HCT116 (cell line): ENCODE results near the gene CSGALNACT2. TPM values are rescaled to one million over a fixed set of nuclear protein-coding genes. Genes with fewer than 3 reads are reported as not detected.

Experiments used
- ATAC-seq: fragments of 200-7000 bp; cut with Tn5 transposase; 2 replicates; pipeline ENCODE4 v1.9.1; 2020; ENCODE audit warnings: mild to moderate bottlenecking, moderate library complexity
- BruUV-seq: library from RNA; stranded (reverse); fragments of 400-500 nt; replicated peaks from 2 replicates; lab custom pipeline; 2021; lab: Mats Ljungman, UMichigan
- CTCF ChIA-PET: fragments of 300-600 bp; sonication (Branson Sonifier 250); formaldehyde crosslinking; loops from one replicate; lab custom pipeline; 2021; ENCODE audit warnings: antibody characterized with exemption; lab: Charles Lee
- POLR2A ChIA-PET: fragments of 300-600, 350-600 bp; sonication (Branson Sonifier 250); formaldehyde crosslinking; loops from one replicate; lab custom pipeline; 2021; ENCODE audit warnings: antibody characterized with exemption; lab: Charles Lee
- RAD21 ChIA-PET, 2 experiments: fragments of 300-600 bp; sonication (Branson Sonifier 250); formaldehyde crosslinking; loops; one replicate each; lab custom pipeline; 2023; ENCODE audit warnings: low total read pairs in 2 of 2; ENCODE audit not compliant: uncharacterized antibody in 2 of 2, unreplicated experiment in 2 of 2, low non-redundant PET in 1 of 2; lab: Charles Lee
- DNase-seq: peaks from one replicate; pipeline ENCODE4 v3.0.0-alpha.2; 2010; ENCODE audit warnings: low read depth, low spot score
- H2AFZ ChIP-seq: fragments of 200-600 bp; shearing (Covaris generic), sonication (generic); 2 replicates; pipeline ENCODE4 v1.6.1; 2017; ENCODE audit warnings: low read depth, mixed run types, mixed read lengths, antibody characterized with exemption, low read length; ENCODE audit not compliant: poor library complexity, severe bottlenecking
- H3K27ac ChIP-seq: 2 replicates; pipeline ENCODE4 v1.5.1; 2012; ENCODE audit warnings: low read depth, low read length
- H3K27me3 ChIP-seq: fragments of 200-600 bp; sonication (generic); 2 replicates; pipeline ENCODE4 v1.6.1; 2016; ENCODE audit warnings: mixed run types, low read length, mixed read lengths; ENCODE audit not compliant: insufficient read depth
- H3K36me3 ChIP-seq, 2 experiments: fragments of 200-500 bp in 1 of 2; fragments of 200-600 bp in 1 of 2; sonication (Bioruptor generic) in 1 of 2; sonication (generic) in 1 of 2; 2 replicates each; pipeline versions ENCODE4 v1.5.1 to v1.6.1; 2014 to 2016; ENCODE audit warnings: low read length in 2 of 2, inconsistent platforms in 1 of 2, mixed read lengths in 1 of 2, mixed run types in 1 of 2; ENCODE audit not compliant: insufficient read depth in 2 of 2, control insufficient read depth in 1 of 2
- H3K4me1 ChIP-seq, 2 experiments: fragments of 200-600 bp in 1 of 2; sonication (generic) in 1 of 2; 2 replicates each; pipeline versions ENCODE4 v1.5.1 to v1.6.1; 2012 to 2017; ENCODE audit warnings: low read length in 2 of 2, inconsistent platforms in 1 of 2, mild to moderate bottlenecking in 1 of 2, mixed read lengths in 1 of 2, mixed run types in 1 of 2, moderate library complexity in 1 of 2; ENCODE audit not compliant: insufficient read depth in 2 of 2, control insufficient read depth in 1 of 2
- H3K4me2 ChIP-seq: fragments of 200-600 bp; sonication (generic); 2 replicates; pipeline ENCODE4 v1.6.1; 2017; ENCODE audit warnings: mixed run types, low read length, mixed read lengths
- H3K4me3 ChIP-seq, 2 experiments: fragments of 200-600 bp in 1 of 2; sonication (generic) in 1 of 2; replicated peaks in 1 of 2; 2 replicates each; pipeline ENCODE4 v1.5.1; 2011 to 2016; ENCODE audit warnings: low read length in 2 of 2, control low read depth in 1 of 2, low read depth in 1 of 2, mild to moderate bottlenecking in 1 of 2, mixed read lengths in 1 of 2, mixed run types in 1 of 2
- H3K79me2 ChIP-seq: fragments of 200-600 bp; sonication (generic); 2 replicates; pipeline ENCODE4 v1.6.1; 2017; ENCODE audit warnings: mild to moderate bottlenecking, mixed run types, low read length, moderate library complexity, mixed read lengths; ENCODE audit not compliant: insufficient read depth
- H3K9ac ChIP-seq: fragments of 200-600 bp; sonication (generic); 2 replicates; pipeline ENCODE4 v1.6.1; 2016; ENCODE audit warnings: low read length, mixed read lengths
- H3K9me2 ChIP-seq: fragments of 200-600 bp; sonication (generic), shearing (Covaris generic); 2 replicates; pipeline ENCODE4 v1.6.1; 2017; ENCODE audit warnings: mixed run types, mild to moderate bottlenecking, moderate library complexity; ENCODE audit not compliant: insufficient read depth
- H3K9me3 ChIP-seq, 2 experiments: fragments of 200-500 bp in 1 of 2; fragments of 200-600 bp in 1 of 2; sonication (Bioruptor generic) in 1 of 2; sonication (generic) in 1 of 2; 2 replicates each; pipeline ENCODE4 v1.6.1; 2014 to 2017; ENCODE audit warnings: low read length in 2 of 2, mixed read lengths in 2 of 2, inconsistent platforms in 1 of 2, low read depth in 1 of 2, mild to moderate bottlenecking in 1 of 2, mixed run types in 1 of 2, moderate library complexity in 1 of 2; ENCODE audit not compliant: control insufficient read depth in 1 of 2, insufficient read depth in 1 of 2
- H4K20me1 ChIP-seq: fragments of 200-600 bp; sonication (generic), shearing (Covaris generic); 2 replicates; pipeline ENCODE4 v1.6.1; 2017; ENCODE audit warnings: mixed run types, mild to moderate bottlenecking, moderate library complexity; ENCODE audit not compliant: insufficient read depth
- CBX3 ChIP-seq: IDR thresholded peaks from 2 replicates; pipeline ENCODE4 v1.6.1; 2012; ENCODE audit warnings: low read depth
- CEBPB ChIP-seq: IDR thresholded peaks from 2 replicates; pipeline ENCODE4 v1.6.1; 2012; ENCODE audit warnings: low read depth
- EGR1 ChIP-seq: IDR thresholded peaks from 2 replicates; pipeline ENCODE4 v1.6.1; 2012; ENCODE audit warnings: low read depth
- ELF1 ChIP-seq: IDR thresholded peaks from 2 replicates; pipeline ENCODE4 v1.6.1; 2012; ENCODE audit warnings: low read depth, borderline replicate concordance
- EZH2 ChIP-seq: fragments of 200-600 bp; sonication (generic); IDR thresholded peaks from 2 replicates; pipeline ENCODE4 v1.6.1; 2017; ENCODE audit warnings: antibody characterized with exemption, mixed run types
- EZH2phosphoT487 ChIP-seq: fragments of 200-600 bp; IDR thresholded peaks from 2 replicates; pipeline ENCODE4 v1.6.1; 2018; ENCODE audit warnings: antibody characterized with exemption, borderline replicate concordance
- FOSL1 ChIP-seq: IDR thresholded peaks from 2 replicates; pipeline ENCODE4 v1.6.1; 2012; ENCODE audit warnings: low read depth
- POLR2AphosphoS5 ChIP-seq: IDR thresholded peaks from 2 replicates; pipeline ENCODE4 v1.6.1; 2011; ENCODE audit warnings: mild to moderate bottlenecking, low read depth, low read length, moderate library complexity
- SIN3A ChIP-seq: IDR thresholded peaks from 2 replicates; pipeline ENCODE4 v1.6.1; 2012; ENCODE audit warnings: low read depth
- SP1 ChIP-seq: IDR thresholded peaks from 2 replicates; pipeline ENCODE4 v1.6.1; 2012; ENCODE audit warnings: low read depth
- SRF ChIP-seq: IDR thresholded peaks from 2 replicates; pipeline ENCODE4 v1.6.1; 2012; ENCODE audit warnings: low read depth
- YY1 ChIP-seq: IDR thresholded peaks from 2 replicates; pipeline ENCODE4 v1.6.1; 2011; ENCODE audit warnings: low read length, low read depth, moderate library complexity, mild to moderate bottlenecking; ENCODE audit not compliant: insufficient replicate concordance; ENCODE audit errors: extremely low read depth
- ZFX ChIP-seq: fragments of 450-650 bp; IDR thresholded peaks from 2 replicates; pipeline ENCODE4 v1.6.1; 2017
- ZNF274 ChIP-seq: fragments of 200-500 bp; sonication (Bioruptor generic); IDR thresholded peaks from 2 replicates; pipeline ENCODE4 v1.6.1; 2014; ENCODE audit warnings: mild to moderate bottlenecking, low read depth, low read length, inconsistent platforms
- intact Hi-C: fragments of 100-400 bp; cut with micrococcal nuclease; formaldehyde crosslinking; loops from 2 replicates; pipeline ENCODE4 v1.10.0; 2022
- total RNA-seq: library from RNA; stranded (reverse); gene quantifications from one replicate; pipeline ENCODE4 v1.2.1, GENCODE V29; 2021; ENCODE audit not compliant: unreplicated experiment
- TF ChIP-seq, protein P1 (sequence below): IDR thresholded peaks from 2 replicates; pipeline ENCODE4 v1.6.1; 2011; ENCODE audit warnings: mild to moderate bottlenecking, low read length, moderate library complexity; ENCODE audit not compliant: insufficient replicate concordance; ENCODE audit errors: extremely low read depth
- TF ChIP-seq, protein P2 (sequence below): IDR thresholded peaks from 2 replicates; pipeline ENCODE4 v1.6.1; 2012; ENCODE audit warnings: low read depth

The CSGALNACT2 gene
- total RNA-seq, 1 experiment from 2014 or later, result 9.9 TPM

DNA sequence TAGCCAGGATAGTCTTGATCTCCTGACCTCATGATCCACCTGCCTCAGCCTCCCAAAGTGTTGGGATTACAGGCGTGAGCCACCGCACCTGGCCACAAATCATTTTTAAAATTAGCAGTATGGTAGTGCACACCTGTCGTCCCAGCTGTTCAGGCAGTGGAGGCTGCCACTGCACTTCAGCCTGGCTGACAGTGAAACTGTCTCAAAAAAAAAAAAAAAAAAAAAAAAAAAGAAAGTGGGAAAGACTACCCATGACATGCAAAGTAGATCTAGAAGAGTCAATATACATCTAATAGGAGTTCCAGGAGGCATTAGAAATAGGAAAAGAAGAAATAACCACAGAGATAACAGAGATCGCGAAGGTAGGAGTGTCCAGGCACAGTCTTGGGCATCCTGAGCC, 3.2 kb downstream of the CSGALNACT2 start:
- no peaks in the 10 kb centered on the region for H3K9me2 ChIP-seq
- intact Hi-C loops, result loop anchor here (10.0 kb wide), 1 partner anchor 63 kb away; no protein-coding TSS in a partner anchor
- H3K4me3 ChIP-seq, result no peak overlapping the region
- TF ChIP-seq, protein P1, sequence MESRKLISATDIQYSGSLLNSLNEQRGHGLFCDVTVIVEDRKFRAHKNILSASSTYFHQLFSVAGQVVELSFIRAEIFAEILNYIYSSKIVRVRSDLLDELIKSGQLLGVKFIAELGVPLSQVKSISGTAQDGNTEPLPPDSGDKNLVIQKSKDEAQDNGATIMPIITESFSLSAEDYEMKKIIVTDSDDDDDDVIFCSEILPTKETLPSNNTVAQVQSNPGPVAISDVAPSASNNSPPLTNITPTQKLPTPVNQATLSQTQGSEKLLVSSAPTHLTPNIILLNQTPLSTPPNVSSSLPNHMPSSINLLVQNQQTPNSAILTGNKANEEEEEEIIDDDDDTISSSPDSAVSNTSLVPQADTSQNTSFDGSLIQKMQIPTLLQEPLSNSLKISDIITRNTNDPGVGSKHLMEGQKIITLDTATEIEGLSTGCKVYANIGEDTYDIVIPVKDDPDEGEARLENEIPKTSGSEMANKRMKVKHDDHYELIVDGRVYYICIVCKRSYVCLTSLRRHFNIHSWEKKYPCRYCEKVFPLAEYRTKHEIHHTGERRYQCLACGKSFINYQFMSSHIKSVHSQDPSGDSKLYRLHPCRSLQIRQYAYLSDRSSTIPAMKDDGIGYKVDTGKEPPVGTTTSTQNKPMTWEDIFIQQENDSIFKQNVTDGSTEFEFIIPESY, result no peak
- TF ChIP-seq CBX3 (no peak), EGR1 (no peak), POLR2AphosphoS5 (no peak), FOSL1 (no peak), EZH2phosphoT487 (no peak)
- H3K4me1 ChIP-seq, result peaks cover 3 to 16% of the 10 kb centered on the region in 2 experiments; a peak in 3 of 4 replicates
- no peak overlapping the region for H3K9ac ChIP-seq
- POLR2A ChIA-PET, result no interaction called here
- DNase-seq (no peak), ATAC-seq (no peak)
- no peaks in the 10 kb centered on the region for H3K27me3 ChIP-seq
- CTCF ChIA-PET, result no interaction called here
- H3K9me3 ChIP-seq, result no peaks in the 10 kb centered on the region
- no peaks in the 10 kb centered on the region for H4K20me1 ChIP-seq
- H3K79me2 ChIP-seq, result peaks cover 65% of the 10 kb centered on the region
- H3K27ac ChIP-seq, result no peak overlapping the region
- no peaks in the 10 kb centered on the region for H3K36me3 ChIP-seq
- BruUV-seq, result no TSS peak
- no peak overlapping the region for H2AFZ ChIP-seq
- RAD21 ChIA-PET, result no interaction called here
- no peak overlapping the region for H3K4me2 ChIP-seq

DNA sequence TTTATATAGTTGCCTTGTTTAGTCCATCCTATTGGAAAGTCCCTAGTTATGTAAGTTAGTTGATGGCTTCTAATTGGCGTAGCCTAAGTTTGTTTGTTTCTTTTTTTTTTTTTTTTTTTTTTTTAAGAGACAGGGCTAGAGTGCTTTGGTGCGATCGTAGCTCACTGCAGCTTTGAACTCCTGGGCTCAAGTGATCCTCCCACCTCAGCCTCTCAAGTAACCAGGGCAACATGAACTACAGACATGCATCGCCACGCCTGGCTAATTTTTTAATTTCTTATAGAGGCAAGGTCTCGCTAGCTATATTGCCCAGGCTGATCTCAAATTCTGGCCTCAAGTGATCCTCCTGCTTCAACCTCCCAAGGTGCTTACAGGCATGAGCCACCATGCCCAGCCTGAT, 7.1 kb downstream of the CSGALNACT2 start:
- CTCF ChIA-PET, result no interaction called here
- H3K4me1 ChIP-seq, result no peaks in the 10 kb centered on the region
- H3K9ac ChIP-seq, result no peak overlapping the region
- TF ChIP-seq FOSL1 (no peak), EZH2phosphoT487 (no peak), ZFX (no peak), EGR1 (no peak), SRF (no peak), EZH2 (no peak), POLR2AphosphoS5 (no peak), ELF1 (no peak), YY1 (no peak), CBX3 (no peak), SP1 (no peak), SIN3A (no peak), ZNF274 (no peak), CEBPB (no peak)
- TF ChIP-seq, protein P2, sequence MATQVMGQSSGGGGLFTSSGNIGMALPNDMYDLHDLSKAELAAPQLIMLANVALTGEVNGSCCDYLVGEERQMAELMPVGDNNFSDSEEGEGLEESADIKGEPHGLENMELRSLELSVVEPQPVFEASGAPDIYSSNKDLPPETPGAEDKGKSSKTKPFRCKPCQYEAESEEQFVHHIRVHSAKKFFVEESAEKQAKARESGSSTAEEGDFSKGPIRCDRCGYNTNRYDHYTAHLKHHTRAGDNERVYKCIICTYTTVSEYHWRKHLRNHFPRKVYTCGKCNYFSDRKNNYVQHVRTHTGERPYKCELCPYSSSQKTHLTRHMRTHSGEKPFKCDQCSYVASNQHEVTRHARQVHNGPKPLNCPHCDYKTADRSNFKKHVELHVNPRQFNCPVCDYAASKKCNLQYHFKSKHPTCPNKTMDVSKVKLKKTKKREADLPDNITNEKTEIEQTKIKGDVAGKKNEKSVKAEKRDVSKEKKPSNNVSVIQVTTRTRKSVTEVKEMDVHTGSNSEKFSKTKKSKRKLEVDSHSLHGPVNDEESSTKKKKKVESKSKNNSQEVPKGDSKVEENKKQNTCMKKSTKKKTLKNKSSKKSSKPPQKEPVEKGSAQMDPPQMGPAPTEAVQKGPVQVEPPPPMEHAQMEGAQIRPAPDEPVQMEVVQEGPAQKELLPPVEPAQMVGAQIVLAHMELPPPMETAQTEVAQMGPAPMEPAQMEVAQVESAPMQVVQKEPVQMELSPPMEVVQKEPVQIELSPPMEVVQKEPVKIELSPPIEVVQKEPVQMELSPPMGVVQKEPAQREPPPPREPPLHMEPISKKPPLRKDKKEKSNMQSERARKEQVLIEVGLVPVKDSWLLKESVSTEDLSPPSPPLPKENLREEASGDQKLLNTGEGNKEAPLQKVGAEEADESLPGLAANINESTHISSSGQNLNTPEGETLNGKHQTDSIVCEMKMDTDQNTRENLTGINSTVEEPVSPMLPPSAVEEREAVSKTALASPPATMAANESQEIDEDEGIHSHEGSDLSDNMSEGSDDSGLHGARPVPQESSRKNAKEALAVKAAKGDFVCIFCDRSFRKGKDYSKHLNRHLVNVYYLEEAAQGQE, result no peak
- peaks cover 72% of the 10 kb centered on the region for H3K79me2 ChIP-seq
- intact Hi-C loops, result loop anchor here (10.0 kb wide), 1 partner anchor 59 kb away; no protein-coding TSS in a partner anchor
- H2AFZ ChIP-seq, result no peak overlapping the region
- DNase-seq (no peak), ATAC-seq (no peak)
- H3K27ac ChIP-seq, result no peak overlapping the region
- no TSS peak for BruUV-seq
- H3K9me3 ChIP-seq, result no peaks in the 10 kb centered on the region
- RAD21 ChIA-PET, result no interaction called here
- no peak overlapping the region for H3K4me2 ChIP-seq
- H3K9me2 ChIP-seq, result no peaks in the 10 kb centered on the region
- no peaks in the 10 kb centered on the region for H4K20me1 ChIP-seq
- no peak overlapping the region for H3K4me3 ChIP-seq
- no peaks in the 10 kb centered on the region for H3K36me3 ChIP-seq
- H3K27me3 ChIP-seq, result no peaks in the 10 kb centered on the region
- POLR2A ChIA-PET, result no interaction called here
